Measurements from ENCODE around the gene SLC52A1.

Gene SLC52A1

GRCh38 chr17:4987767-4988567 is 47.3 kb downstream of the SLC52A1 start:
- peak; percentile 46 for DNase-seq (ENCODE audit: low read depth)
- TF ChIP-seq, protein P1, sequence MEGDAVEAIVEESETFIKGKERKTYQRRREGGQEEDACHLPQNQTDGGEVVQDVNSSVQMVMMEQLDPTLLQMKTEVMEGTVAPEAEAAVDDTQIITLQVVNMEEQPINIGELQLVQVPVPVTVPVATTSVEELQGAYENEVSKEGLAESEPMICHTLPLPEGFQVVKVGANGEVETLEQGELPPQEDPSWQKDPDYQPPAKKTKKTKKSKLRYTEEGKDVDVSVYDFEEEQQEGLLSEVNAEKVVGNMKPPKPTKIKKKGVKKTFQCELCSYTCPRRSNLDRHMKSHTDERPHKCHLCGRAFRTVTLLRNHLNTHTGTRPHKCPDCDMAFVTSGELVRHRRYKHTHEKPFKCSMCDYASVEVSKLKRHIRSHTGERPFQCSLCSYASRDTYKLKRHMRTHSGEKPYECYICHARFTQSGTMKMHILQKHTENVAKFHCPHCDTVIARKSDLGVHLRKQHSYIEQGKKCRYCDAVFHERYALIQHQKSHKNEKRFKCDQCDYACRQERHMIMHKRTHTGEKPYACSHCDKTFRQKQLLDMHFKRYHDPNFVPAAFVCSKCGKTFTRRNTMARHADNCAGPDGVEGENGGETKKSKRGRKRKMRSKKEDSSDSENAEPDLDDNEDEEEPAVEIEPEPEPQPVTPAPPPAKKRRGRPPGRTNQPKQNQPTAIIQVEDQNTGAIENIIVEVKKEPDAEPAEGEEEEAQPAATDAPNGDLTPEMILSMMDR (conservative IDR thresholded peaks at IDR 0.05; ENCODE audit: low read depth, low read length) = no peak
- H3K4me3 ChIP-seq (ENCODE audit: low read depth, low read length) = peak overlapping the region; percentile 87

GRCh38 chr17:4986951-4987766 is 48.1 kb downstream of the SLC52A1 start, which contains the start of gene CAMTA2:
Gene CAMTA2 (minus strand): TSS chr17:4987675. CDS start chr17:4986222, 1,453 bp downstream.
- DNase-seq (ENCODE audit: low read depth) = peak; percentile 50

GRCh38 chr17:4986403-4986802 is 48.8 kb downstream of the SLC52A1 start:
- no peak for DNase-seq (ENCODE audit: low read depth)
- TF ChIP-seq, protein P1 (conservative IDR thresholded peaks at IDR 0.05; ENCODE audit: low read depth, low read length) = no peak
- H3K4me3 ChIP-seq (ENCODE audit: low read depth, low read length) = peak overlapping the region; percentile 87

More at GRCh38 chr17:4986951-4987766, 48.1 kb downstream of the SLC52A1 start, which contains the start of gene CAMTA2:
- TF ChIP-seq, protein P1 (conservative IDR thresholded peaks at IDR 0.05; ENCODE audit: low read depth, low read length) = peak; percentile 50
- H3K4me3 ChIP-seq (ENCODE audit: low read depth, low read length) = peak within 1 kb of the TSS; percentile 87
